GM18909 (cell line): ENCODE data around the gene ZC3H15.
"Not testable (repeated sequence)": the region's sequence is repeated elsewhere in the genome, so short reads cannot be mapped to it uniquely, and the experiment has no call there.

ENCODE experiments used
- ATAC-seq: cut with Tn5 transposase; IDR thresholded peaks from one replicate; pipeline ENCODE4 v1.9.1; 2021; ENCODE audit warnings: mild to moderate bottlenecking; ENCODE audit not compliant: unreplicated experiment, poor library complexity

ZC3H15 gene

GRCh38 chr2:186485871-186486650, at the start of gene ZC3H15:
ZC3H15 (plus strand) TSS chr2:186486260; CDS start chr2:186486383, 123 bp downstream.
- ATAC-seq, result peak; percentile 85

- ATAC-seq, result no peak
These were observed 48.3 kb upstream of the ZC3H15 start for GRCh38 chr2:186437719-186438118.

GRCh38 chr2:186439673-186440095, 46.4 kb upstream of the ZC3H15 start:
- not testable (repeated sequence) for ATAC-seq

GRCh38 chr2:186440506-186440905, 45.6 kb upstream of the ZC3H15 start:
- no peak for ATAC-seq

- no peak for ATAC-seq
These were observed 43.2 kb upstream of the ZC3H15 start for GRCh38 chr2:186442885-186443284.

- ATAC-seq, result no peak
These were observed 42.2 kb upstream of the ZC3H15 start for GRCh38 chr2:186443851-186444250.

GRCh38 chr2:186445506-186445905, 40.6 kb upstream of the ZC3H15 start:
- no peak for ATAC-seq

GRCh38 chr2:186455613-186456012, 30.4 kb upstream of the ZC3H15 start:
- no peak for ATAC-seq

GRCh38 chr2:186456941-186457340, 29.1 kb upstream of the ZC3H15 start:
- ATAC-seq, result no peak

GRCh38 chr2:186457908-186458307, 28.2 kb upstream of the ZC3H15 start:
- ATAC-seq, result no peak

- ATAC-seq, result peak; percentile 50
These were observed 27.1 kb upstream of the ZC3H15 start for GRCh38 chr2:186459009-186459408.

GRCh38 chr2:186460465-186460864, 25.6 kb upstream of the ZC3H15 start:
- ATAC-seq, result peak; percentile 88

- ATAC-seq, result no peak
These were observed 19.3 kb upstream of the ZC3H15 start for GRCh38 chr2:186466743-186467142.

- no peak for ATAC-seq
These were observed 18.6 kb upstream of the ZC3H15 start for GRCh38 chr2:186467421-186467820.

GRCh38 chr2:186472722-186473493, 13.2 kb upstream of the ZC3H15 start:
- ATAC-seq, result not testable (repeated sequence)

GRCh38 chr2:186474239-186474638, 11.8 kb upstream of the ZC3H15 start:
- ATAC-seq, result peak; percentile 84

GRCh38 chr2:186477790-186478189, 8.3 kb upstream of the ZC3H15 start:
- peak; percentile 52 for ATAC-seq

GRCh38 chr2:186480991-186481390, 5.1 kb upstream of the ZC3H15 start:
- no peak for ATAC-seq

- ATAC-seq, result no peak
These were observed 1.9 kb upstream of the ZC3H15 start for GRCh38 chr2:186484062-186484735.

GRCh38 chr2:186485576-186485870, 537 bp upstream of the ZC3H15 start:
- ATAC-seq, result no peak
